GM19238 (cell line): ENCODE results near the gene SAT2.

Source experiments
- DNase-seq: peaks from one replicate; pipeline ENCODE4 v3.0.0; 2011; ENCODE audit warnings: low spot score; ENCODE audit not compliant: insufficient read length

The SAT2 gene

DNA sequence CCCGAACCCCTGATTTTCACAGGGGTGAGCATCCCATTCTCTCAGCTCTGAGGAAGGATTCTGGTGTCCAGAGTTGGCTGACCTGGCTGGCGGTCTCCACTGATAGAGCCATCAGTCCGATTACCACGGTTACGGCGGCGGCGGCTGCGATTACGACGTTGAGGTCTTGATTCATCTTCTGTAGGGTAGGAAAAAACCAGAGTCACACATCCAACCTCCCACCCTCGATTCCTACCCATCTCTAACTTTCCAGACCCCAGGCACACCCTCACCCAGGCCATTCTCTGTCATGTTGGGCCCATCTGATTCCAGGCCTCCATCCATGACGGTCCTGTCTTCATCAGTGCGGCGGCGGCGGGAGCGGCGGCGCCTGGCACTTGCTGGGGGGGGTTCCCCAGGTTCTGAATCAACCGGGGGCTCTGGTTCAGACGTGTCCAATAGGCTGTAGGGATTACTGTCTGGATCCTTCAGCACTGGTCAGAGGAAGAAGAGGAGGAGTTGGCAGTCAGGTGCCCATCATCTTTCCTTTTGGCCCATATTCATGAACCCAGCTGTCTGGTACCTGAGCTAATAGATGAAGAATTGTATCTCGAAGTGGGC lies 35.1 kb downstream of the SAT2 start:
- no peak for DNase-seq

GRCh38 chr17:7591596-7591995 lies 36.0 kb downstream of the SAT2 start:
- DNase-seq: no peak

- DNase-seq: no peak
These were observed 36.9 kb downstream of the SAT2 start for GRCh38 chr17:7590743-7591142.

DNA sequence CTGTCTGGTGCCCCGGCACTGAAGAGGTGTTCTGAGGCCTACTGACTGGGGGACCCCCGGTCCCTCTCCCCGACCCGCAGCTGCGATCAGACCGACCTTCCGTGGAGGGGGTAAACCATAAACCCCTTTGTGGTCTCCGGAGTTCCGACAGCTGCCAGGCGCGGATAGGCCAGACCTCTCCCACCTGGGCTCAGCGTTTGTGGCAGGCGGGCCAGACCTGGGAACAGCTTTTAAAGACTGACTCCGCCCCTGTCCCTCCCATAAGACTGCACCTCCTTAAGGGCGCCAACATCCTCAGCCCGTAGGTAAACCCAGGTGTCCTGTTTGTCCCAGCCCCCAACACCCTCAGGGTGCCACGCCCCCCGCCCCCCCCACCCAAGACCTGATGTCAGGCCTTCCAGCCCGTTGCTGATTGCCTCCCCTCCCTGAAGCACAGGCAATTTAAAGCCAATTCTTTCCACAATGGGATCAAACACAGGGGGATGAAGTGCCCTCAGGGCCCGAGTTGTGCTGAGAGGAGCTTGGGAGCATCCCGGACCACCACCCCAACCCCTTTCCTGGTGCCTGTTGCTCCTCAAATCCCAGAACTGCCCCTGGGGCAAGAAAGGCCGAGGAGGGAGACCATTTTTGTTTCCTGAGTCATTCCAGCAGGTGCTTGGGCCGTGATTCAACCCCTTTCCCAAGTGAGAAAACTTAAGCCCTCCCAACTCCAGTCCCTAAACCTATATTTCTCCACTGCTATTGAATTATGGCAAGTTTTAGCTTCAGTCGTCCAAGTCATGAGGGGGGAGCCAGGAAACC lies 37.5 kb downstream of the SAT2 start, which contains the start of gene SOX15:
TSS of gene SOX15 (minus strand) at position 204 of the 801 bp plus-strand sequence. CDS start 418 bp downstream, outside the sequence.
- DNase-seq: no peak

GRCh38 chr17:7589204-7589868 lies 38.3 kb downstream of the SAT2 start:
- peak; percentile 72 for DNase-seq

- no peak for DNase-seq
These were observed 38.9 kb downstream of the SAT2 start for GRCh38 chr17:7588553-7589203.

DNA sequence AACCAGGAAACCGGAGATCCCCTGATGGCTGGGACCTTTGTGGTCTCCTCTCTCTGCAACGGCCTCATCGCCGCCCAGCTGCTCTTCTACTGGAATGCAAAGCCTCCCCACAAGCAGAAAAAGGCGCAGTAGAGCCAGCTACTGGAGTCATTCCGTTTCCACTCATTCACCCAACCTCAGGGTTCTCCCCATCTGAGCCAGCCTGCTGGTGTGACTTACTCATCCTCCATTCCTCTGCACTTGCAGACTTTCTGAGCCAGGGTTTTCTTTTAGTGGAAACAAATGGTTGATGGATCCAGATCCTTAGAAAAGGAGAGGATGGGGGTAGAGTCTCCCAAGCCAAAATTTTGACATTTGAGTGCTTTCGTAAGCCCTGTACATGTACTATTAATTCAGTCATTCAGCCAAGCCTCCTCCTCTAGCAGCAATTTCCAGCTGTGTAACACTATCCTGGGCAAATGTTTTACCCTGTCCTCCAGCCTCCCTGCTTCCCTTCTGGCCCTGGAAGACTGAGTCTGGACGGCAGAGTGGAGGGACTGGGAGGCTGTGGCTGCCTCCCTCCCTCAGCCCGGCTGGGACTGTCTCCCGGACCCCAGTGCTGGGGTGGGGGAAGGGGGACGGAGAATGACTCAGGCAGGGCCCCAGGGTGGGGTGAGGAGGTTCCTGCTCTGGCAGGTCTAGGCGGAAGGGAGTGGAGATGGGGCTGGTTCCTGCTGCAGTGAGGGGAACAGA lies 40.0 kb downstream of the SAT2 start:
- DNase-seq: no peak

DNA sequence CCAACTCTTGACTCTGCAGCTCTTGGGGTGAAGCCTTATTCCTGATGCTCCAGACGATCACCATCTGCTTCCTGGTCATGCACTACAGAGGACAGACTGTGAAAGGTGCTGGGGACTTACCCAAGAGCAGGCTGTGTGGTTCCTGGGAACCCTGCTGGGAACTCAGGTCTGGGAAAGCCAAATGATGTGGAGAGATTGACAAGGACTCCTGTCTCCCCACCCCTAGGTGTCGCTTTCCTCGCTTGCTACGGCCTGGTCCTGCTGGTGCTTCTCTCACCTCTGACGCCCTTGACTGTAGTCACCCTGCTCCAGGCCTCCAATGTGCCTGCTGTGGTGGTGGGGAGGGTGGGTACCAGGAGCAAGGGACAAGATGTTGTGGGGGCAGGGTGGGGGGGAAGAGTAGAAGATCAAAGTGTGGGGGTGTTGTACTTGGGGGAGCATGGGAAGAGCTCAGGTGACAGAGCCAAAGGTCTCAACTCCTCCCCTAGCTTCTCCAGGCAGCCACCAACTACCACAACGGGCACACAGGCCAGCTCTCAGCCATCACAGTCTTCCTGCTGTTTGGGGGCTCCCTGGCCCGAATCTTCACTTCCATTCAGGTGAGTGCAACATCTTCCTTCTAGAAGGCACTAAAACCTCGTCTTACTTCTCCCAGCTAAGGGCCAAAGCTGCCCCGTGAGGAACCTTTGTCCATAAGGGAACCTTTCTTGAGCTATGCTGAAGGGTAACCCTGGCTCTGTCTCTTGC lies 40.8 kb downstream of the SAT2 start:
- no peak for DNase-seq

DNA sequence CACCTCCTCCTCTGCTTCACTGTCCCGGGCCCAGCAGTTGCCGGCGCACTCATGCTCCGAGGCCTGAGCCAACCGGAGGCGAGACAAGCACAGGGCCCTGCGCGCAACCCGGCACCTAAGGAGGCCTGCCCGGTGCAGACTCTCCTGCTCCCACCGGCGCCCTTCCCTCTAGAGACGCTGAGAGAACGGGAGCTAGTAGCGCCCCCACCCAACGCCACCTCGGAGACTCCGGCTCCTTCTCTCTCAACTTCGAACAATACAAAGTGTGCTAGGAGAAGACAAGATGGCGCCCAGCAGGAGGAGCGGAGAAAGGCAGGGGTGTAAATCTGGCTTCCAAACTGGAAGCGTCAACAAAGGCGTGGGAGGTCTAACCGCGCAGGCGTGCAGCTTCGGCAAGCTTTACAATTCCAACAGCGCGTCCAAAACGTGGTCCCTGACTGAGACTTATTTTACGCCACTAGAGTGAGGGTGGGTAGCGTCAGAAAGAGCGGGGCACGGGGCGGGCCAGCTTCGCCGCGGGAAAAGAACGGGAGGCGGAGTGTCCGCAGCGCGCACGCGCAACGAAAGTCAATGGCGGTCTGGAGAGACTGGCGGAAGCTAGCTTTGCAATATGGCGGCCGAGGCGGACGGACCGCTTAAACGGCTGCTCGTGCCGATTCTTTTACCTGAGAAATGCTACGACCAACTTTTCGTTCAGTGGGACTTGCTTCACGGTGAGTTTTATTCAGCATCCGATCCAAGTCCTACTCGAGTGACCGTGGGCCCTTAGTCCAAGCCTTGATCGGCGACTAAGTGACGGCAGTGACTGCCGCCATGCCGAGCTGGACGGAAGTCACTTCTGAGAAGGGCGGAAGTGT lies 44.1 kb downstream of the SAT2 start, which contains the start of gene MPDU1:
TSS of gene MPDU1 (plus strand) at position 600 of the 857 bp plus-strand sequence. CDS start at position 611, 11 bp downstream.
- peak; percentile 85 for DNase-seq

DNA sequence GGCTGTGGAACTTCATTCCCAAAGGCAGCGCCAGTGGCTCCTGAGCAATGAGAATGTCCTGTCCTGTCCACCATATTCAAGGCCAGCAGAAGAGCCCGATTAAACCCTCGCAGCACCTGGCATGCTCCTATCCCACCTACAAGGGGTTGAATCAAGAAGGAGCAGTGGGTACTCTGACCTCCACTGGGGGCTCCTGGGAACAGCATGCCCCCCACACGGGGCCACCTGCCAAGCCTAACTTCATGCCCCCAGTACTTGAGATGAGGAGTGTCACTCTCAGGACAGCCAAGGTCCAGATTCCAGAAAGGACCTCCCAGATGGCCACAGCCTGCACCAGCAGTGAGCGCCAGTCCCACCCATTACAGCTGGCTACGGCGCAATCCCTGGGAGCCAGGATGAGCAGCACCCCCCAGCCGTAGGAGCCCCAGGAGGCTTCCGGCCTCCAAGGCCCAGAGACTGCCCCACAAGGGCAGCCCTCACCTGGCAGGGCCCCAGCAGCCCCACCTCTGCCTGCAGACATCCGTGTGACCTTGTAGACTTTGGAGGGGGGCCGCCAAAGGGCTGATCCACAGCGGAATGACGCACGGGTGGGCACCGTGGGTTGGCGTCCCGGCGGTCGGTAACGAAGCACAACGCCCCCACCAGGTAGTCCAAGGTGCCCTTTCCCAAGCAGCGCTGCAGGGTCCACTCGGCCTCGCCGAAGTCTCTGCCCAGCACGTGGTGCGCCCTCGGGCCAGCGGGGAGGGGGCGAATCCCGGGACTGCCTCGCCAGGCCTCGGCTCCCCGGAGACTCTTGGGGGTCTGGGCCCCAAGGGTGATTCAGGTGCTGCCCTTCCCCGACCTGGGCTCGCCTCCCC lies 45.0 kb downstream of the SAT2 start:
- DNase-seq: no peak

DNA sequence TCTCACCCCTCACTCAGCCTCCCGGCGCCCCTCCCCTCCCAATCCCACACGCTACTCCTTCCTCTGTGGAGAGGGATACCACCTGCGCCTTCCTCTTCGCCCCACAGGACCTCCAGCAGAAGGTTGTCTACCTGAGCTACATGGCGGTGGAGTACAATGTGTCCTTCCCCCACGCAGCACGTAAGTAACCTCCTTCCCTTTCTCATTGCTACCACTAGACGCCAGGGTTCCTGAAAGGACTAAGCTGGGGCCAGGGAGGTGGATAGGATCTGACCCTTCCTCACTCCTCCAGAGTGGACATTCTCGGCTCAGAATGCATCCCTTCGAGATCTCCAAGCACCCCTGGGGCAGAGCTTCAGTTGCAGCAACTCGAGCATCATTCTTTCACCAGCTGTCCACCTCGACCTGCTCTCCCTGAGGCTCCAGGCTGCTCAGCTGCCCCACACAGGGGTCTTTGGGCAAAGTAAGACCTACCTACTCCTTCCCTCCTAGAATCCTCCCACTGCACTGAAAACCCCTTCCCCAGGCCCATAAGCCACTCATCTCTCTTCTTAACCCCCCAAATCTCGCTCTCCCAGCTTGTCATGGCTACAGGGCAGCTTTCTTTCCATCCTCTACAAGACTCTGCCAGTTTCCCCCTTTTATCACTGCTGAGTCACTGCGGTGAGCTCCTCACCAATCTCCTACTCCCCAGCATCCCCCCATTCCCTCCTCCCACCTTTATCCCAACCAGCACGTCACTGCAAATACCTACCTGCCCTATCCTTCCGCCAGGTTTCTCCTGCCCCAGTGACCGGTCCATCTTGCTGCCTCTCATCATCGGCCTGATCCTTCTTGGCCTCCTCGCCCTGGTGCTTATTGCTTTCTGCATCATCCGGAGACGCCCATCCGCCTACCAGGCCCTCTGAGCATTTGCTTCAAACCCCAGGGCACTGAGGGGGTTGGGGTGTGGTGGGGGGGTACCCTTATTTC lies 46.7 kb downstream of the SAT2 start:
- no peak for DNase-seq

GRCh38 chr17:7579834-7580603 lies 47.6 kb downstream of the SAT2 start:
- no peak for DNase-seq

DNA sequence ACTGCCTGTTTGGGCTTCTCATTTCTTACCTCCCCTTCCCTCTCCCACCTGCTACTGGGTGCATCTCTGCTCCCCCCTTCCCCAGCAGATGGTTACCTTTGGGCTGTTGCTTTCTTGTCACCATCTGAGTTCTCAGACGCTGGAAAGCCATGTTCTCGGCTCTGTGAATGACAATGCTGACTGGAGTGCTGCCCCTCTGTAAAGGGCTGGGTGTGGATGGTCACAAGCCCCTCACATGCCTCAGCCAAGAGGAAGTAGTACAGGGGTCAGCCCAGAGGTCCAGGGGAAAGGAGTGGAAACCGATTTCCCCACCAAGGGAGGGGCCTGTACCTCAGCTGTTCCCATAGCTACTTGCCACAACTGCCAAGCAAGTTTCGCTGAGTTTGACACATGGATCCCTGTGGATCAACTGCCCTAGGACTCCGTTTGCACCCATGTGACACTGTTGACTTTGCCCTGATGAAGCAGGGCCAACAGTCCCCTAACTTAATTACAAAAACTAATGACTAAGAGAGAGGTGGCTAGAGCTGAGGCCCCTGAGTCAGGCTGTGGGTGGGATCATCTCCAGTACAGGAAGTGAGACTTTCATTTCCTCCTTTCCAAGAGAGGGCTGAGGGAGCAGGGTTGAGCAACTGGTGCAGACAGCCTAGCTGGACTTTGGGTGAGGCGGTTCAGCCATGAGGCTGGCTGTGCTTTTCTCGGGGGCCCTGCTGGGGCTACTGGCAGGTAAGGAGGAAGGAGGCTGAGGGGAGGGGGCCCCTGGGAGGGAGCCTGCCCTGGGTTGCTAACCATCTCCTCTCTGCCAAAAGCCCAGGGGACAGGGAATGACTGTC lies 48.4 kb downstream of the SAT2 start, which contains the start of gene CD68:
TSS of gene CD68 (plus strand) at position 638 of the 833 bp plus-strand sequence. CDS start at position 678, 40 bp downstream.
- DNase-seq: peak; percentile 66

- DNase-seq: no peak
These were observed 50.1 kb downstream of the SAT2 start for GRCh38 chr17:7577327-7578199.
